ENCODE data around the gene WNK1.

WNK1 gene

DNA sequence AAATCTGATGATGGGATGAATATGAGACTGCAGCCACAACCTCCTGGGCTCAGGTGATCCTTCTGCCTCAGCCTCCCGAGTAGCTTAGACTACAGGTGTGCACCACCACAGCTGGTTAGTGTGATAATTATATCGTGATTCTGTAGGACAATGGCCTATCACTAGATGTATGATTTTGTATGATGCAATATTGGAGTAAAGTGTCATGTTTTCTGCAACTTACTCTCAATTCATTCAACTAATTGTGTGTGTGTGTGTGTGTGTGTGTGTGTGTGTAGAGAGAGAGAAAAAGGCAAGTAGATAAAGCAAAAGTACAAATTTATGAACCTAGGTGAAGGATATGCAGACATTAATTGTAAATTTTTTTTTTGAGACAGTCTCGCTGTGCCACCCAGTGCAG lies 186.4 kb downstream of the WNK1 start:
- H3K4me3 ChIP-seq (ENCODE audit: low read depth, low read length): no peak overlapping the region
- TF ChIP-seq, protein P1, sequence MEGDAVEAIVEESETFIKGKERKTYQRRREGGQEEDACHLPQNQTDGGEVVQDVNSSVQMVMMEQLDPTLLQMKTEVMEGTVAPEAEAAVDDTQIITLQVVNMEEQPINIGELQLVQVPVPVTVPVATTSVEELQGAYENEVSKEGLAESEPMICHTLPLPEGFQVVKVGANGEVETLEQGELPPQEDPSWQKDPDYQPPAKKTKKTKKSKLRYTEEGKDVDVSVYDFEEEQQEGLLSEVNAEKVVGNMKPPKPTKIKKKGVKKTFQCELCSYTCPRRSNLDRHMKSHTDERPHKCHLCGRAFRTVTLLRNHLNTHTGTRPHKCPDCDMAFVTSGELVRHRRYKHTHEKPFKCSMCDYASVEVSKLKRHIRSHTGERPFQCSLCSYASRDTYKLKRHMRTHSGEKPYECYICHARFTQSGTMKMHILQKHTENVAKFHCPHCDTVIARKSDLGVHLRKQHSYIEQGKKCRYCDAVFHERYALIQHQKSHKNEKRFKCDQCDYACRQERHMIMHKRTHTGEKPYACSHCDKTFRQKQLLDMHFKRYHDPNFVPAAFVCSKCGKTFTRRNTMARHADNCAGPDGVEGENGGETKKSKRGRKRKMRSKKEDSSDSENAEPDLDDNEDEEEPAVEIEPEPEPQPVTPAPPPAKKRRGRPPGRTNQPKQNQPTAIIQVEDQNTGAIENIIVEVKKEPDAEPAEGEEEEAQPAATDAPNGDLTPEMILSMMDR (IDR thresholded peaks at IDR 0.05; ENCODE audit: insufficient read depth, low read depth, low read length, missing control alignments): no peak
- no peak for DNase-seq (ENCODE audit: low read depth)

DNA sequence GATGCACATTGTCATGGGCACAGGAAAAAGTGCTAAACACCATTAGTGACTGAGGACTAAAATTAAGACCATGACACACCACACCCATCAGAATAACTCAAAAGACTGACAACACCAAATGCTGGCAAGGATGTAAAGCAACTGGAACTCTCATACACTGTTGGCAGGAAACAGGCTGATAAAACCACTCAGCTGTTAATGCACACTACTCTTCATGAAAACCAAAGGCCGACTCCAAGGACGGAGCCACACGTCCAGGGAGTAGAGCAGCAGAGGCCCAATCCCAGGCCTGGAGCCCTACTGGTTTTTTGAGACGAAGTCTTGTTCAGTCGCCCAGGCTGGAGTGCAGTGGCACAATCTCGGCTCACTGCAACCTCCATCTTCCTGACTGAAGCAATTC lies 190.7 kb downstream of the WNK1 start:
- TF ChIP-seq, protein P1 (IDR thresholded peaks at IDR 0.05; ENCODE audit: insufficient read depth, low read depth, low read length, missing control alignments): no peak
- DNase-seq (ENCODE audit: low read depth): no peak
- H3K4me3 ChIP-seq (ENCODE audit: low read depth, low read length): no peak overlapping the region

DNA sequence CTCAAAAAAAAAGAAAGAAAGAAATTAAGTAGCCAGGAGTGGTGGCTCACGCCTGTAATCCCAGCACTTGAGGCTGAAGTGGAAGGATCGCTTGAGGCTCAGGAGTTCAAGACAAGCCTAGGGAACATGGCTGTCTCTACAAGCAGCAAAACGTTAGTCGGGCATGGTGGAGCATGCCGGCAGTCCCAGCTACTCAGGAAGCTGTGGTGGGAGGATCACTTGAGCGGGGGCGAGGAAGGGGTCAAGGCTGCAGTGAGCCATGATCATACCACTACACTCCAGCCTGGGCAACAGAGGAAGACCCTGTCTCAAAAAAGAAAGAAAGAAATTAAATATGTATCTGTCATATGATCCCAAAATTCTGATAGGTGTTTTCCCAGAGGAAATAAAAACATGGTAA lies 191.8 kb downstream of the WNK1 start:
- no peak overlapping the region for H3K4me3 ChIP-seq (ENCODE audit: low read depth, low read length)
- TF ChIP-seq, protein P1 (IDR thresholded peaks at IDR 0.05; ENCODE audit: insufficient read depth, low read depth, low read length, missing control alignments): no peak
- DNase-seq (ENCODE audit: low read depth): no peak

DNA sequence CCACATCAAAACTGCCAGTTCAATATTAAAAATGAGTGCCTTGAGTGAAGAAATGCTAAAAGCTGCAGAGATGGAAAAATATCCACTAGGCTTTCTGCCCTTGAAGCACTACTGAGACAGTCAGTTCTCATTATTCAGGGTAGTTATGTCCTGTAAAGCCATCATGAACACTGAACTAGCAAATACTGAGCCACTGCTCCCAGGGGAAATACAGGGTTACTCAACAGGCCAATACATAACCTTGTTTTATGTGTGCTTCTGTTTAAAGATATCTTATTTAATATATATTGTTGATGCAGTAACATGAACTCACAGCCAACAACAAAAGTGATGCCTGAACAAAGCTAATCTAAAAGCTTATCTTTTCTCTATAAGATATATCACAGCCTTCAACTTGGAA lies 193.8 kb downstream of the WNK1 start:
- DNase-seq (ENCODE audit: low read depth): peak; percentile 26
- TF ChIP-seq, protein P1 (IDR thresholded peaks at IDR 0.05; ENCODE audit: insufficient read depth, low read depth, low read length, missing control alignments): no peak
- no peak overlapping the region for H3K4me3 ChIP-seq (ENCODE audit: low read depth, low read length)

DNA sequence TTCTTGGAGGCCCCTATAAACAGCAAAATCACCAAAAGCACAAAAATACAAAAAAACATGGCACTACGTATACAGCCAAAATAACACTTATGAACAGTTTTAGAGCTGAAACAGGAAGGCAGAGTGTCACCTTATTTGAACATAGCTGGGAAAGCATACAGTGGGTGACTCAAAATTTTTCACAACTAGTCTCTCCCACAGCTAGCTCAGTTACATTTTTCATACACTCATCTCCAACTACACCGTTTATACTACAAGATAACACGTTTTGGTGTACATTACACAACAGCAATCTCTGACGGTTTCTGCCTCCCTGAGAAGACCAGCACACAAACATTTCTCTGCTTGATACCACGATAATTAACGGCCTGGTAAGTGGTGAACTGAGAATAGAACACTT lies 194.3 kb downstream of the WNK1 start:
- H3K4me3 ChIP-seq (ENCODE audit: low read depth, low read length): no peak overlapping the region
- peak; percentile 52 for DNase-seq (ENCODE audit: low read depth)
- TF ChIP-seq, protein P1 (IDR thresholded peaks at IDR 0.05; ENCODE audit: insufficient read depth, low read depth, low read length, missing control alignments): no peak

DNA sequence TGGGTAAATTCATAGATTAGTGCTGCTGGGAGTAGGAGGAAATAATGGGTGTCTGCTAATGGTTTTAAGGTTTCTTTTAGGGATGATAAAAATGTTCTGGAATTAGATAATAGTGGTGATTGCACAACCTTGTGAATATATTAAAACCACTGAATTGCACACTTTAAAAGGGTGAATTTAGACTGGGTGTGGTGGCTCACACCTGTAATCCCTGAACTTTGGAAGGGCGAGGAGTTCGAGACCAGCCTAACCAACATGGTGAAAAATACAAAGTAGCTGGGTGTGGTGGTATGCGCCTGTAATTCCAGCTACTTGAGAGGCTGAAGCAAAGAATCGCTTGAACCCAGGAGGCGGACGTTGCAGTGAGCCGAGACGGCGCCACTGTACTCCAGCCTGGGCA lies 195.9 kb downstream of the WNK1 start:
- TF ChIP-seq, protein P1 (IDR thresholded peaks at IDR 0.05; ENCODE audit: insufficient read depth, low read depth, low read length, missing control alignments): no peak
- peak; percentile 13 for DNase-seq (ENCODE audit: low read depth)
- H3K4me3 ChIP-seq (ENCODE audit: low read depth, low read length): peak overlapping the region; percentile 77

DNA sequence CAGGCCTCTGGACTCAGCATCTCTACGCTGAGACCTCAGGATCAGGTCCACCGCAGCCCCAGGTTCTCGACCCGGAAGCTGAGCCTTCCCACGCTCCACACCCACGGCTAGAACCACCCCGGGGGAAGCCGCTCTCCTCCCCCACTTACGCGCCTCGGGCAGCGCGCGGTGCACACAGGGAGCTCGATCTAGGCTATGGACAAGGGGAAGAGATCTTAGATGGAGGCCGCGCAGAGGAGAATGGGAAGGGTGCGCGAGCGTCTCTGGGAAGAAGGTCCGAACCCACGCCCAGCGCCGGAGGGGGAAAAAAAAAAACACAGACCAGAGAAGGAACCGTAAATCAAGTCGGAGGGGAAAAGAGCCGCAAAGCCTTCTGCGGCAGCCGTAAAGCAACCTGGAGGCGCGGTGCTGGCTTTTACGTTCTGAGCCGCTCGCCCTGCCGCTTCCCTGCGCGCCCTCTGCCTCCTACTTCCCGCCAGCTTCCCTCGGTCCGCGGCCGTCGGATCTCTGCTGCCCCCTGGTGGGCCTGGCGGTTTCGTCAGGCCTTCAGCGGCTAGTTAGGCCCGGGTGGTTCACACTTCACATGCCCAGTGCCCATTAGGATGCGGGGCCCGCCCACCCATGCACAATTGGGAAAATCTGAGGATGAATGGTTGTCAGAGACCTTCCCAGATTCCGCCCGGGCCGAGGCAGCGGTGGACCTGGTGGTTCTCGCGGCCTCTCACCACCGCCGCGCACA lies 197.2 kb downstream of the WNK1 start, which contains the start of gene RAD52:
RAD52 (minus strand) TSS at position 242 of the 739 bp plus-strand sequence. CDS start 16,636 bp downstream, outside the sequence.
- TF ChIP-seq, protein P1 (IDR thresholded peaks at IDR 0.05; ENCODE audit: insufficient read depth, low read depth, low read length, missing control alignments): peak; percentile 95
- DNase-seq (ENCODE audit: low read depth): peak; percentile 100

More for the DNA sequence above, 197.2 kb downstream of the WNK1 start, which contains the start of gene RAD52:
- H3K4me3 ChIP-seq (ENCODE audit: low read depth, low read length): peak within 1 kb of the TSS; percentile 77
